IPS DF 6.9 (cell line): Measurements from ENCODE around the gene SERPINA3.

Source experiments
- DNase-seq: peaks from one replicate; pipeline ENCODE4 v3.0.0-alpha.2; 2013; ENCODE audit warnings: low read depth, low spot score
- H3K27ac ChIP-seq: one replicate; pipeline ENCODE4 v1.5.1; 2013; ENCODE audit warnings: low read length, control low read depth
- H3K27me3 ChIP-seq: 2 replicates; pipeline ENCODE4 v1.6.1; 2013; ENCODE audit warnings: mild to moderate bottlenecking, low read length; ENCODE audit not compliant: control insufficient read depth, insufficient read depth
- H3K36me3 ChIP-seq: 2 replicates; pipeline ENCODE4 v1.6.1; 2013; ENCODE audit warnings: low read length; ENCODE audit not compliant: control insufficient read depth, insufficient read depth
- H3K4me1 ChIP-seq: 2 replicates; pipeline ENCODE4 v1.6.1; 2013; ENCODE audit warnings: low read length; ENCODE audit not compliant: control insufficient read depth, insufficient read depth
- H3K4me3 ChIP-seq: 2 replicates; pipeline ENCODE4 v1.5.1; 2013; ENCODE audit warnings: mild to moderate bottlenecking, low read length
- H3K9me3 ChIP-seq: 2 replicates; pipeline ENCODE4 v1.6.1; 2013; ENCODE audit warnings: low read length, inconsistent platforms; ENCODE audit not compliant: control insufficient read depth, insufficient read depth
- WGBS: extraction: QIAGEN DNeasy Blood & Tissue Kit; methylation state at CpG from one replicate; pipeline ENCODE4 v1.1.7; 2013; ENCODE audit warnings: mixed read lengths, missing lambda C conversion rate; ENCODE audit not compliant: insufficient read length, insufficient coverage; 5-methylcytosine and 5-hydroxymethylcytosine counted together

Gene SERPINA3

DNA sequence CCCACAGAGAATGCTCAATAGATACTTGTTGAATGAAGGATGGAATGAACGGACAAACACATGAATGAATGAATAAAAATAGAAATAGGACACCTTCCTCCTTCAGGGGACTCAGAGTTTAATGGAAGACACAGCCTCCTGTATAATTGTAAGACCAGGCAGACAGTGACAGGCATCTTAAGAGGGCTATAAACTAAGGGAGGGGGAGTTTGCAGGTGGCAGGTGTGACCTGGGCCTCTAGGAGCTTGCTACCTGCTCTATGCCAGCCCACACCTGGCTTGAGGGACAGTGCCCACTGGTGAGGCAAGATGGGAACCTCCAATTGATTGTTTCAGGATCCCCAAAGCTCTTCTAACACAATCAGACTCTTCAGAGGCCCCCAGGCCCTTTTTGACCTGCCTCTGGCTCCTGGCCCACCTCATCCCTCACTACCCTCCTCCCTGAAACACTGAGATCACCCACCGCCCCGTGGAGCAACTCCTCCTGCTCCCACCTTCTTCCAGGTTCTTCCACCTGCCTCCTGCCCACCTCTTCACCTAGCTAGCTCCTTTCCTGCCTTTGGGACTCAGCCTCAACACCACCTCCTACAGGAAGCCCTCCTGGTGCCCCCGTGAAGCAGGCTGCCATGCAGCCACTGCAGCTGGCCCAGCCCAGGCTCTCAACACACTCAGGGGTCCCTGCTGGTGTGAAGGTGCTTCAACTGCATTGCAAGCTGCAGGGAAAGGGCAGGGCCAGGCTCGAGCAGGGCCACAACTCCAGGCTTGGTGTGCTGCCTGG lies 9.4 kb downstream of the SERPINA3 start:
- Histone ChIP-seq H3K4me1 (no peaks in the 10 kb centered on the region), H3K27ac (no peak overlapping the region), H3K27me3 (no peaks in the 10 kb centered on the region; the same call in 1 of the 2 replicates), H3K9me3 (no peaks in the 10 kb centered on the region), H3K36me3 (no peaks in the 10 kb centered on the region), H3K4me3 (no peak overlapping the region)
- DNase-seq, result no peak
- no CpG with 5 or more reads among the region's 5 CpGs for WGBS

DNA sequence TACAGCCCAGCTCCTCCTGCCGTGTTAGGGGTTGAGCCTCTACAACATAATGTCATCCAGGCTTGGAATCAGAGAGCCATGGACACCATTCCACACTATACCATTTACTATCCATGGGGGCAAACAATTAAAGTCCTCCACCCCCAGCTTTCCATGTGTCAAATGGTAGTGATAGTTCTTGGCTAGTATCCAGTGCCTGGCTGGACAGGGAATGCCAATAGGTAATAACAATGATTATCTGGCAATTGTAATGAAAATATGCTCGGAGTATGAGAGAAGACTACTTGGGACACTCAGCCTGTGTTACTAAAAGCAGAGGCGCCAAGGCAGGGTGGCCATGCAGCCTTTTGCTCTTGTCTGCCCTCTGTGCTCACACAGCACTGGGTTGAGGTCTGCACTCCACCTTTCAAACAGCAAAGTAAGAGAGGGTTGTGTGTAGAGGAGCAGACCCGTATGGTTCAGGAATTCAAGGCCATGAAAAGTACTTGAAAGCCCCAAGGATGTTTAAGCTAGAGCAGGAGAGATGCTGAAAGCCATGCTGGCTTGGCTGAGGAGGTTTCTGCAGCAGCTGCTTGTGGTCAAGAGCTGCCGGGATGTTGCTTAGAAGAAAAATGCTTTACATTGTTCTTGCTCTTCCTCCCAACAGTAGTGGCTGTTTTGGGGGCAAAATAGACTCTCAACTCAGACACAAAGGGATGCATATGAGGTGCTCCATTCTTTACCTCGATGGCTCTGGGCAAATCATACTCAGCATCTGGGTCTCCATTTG lies 10.6 kb downstream of the SERPINA3 start:
- WGBS, result no CpG with 5 or more reads among the region's 6 CpGs
- H3K4me1 ChIP-seq, result no peaks in the 10 kb centered on the region
- no peaks in the 10 kb centered on the region; the same call in 1 of the 2 replicates for H3K27me3 ChIP-seq
- no peaks in the 10 kb centered on the region for H3K9me3 ChIP-seq
- H3K27ac ChIP-seq, result no peak overlapping the region
- H3K4me3 ChIP-seq, result no peak overlapping the region
- no peaks in the 10 kb centered on the region for H3K36me3 ChIP-seq
- no peak for DNase-seq

GRCh38 chr14:94623422-94623809 lies 11.2 kb downstream of the SERPINA3 start:
- WGBS, result no CpG with 5 or more reads among the region's 4 CpGs
- H3K27me3 ChIP-seq, result no peaks in the 10 kb centered on the region; the same call in 1 of the 2 replicates
- H3K27ac ChIP-seq, result no peak overlapping the region
- no peak for DNase-seq
- H3K9me3 ChIP-seq, result no peaks in the 10 kb centered on the region
- H3K4me3 ChIP-seq, result no peak overlapping the region
- no peaks in the 10 kb centered on the region for H3K36me3 ChIP-seq
- H3K4me1 ChIP-seq, result no peaks in the 10 kb centered on the region

- no peak overlapping the region for H3K27ac ChIP-seq
- H3K4me3 ChIP-seq, result no peak overlapping the region
- DNase-seq, result no peak
- no peaks in the 10 kb centered on the region for H3K4me1 ChIP-seq
- WGBS, result no CpG with 5 or more reads among the region's 7 CpGs
- H3K9me3 ChIP-seq, result no peaks in the 10 kb centered on the region
- no peaks in the 10 kb centered on the region for H3K36me3 ChIP-seq
- no peaks in the 10 kb centered on the region; the same call in 1 of the 2 replicates for H3K27me3 ChIP-seq
These were observed 11.8 kb downstream of the SERPINA3 start for GRCh38 chr14:94623856-94624499.

DNA sequence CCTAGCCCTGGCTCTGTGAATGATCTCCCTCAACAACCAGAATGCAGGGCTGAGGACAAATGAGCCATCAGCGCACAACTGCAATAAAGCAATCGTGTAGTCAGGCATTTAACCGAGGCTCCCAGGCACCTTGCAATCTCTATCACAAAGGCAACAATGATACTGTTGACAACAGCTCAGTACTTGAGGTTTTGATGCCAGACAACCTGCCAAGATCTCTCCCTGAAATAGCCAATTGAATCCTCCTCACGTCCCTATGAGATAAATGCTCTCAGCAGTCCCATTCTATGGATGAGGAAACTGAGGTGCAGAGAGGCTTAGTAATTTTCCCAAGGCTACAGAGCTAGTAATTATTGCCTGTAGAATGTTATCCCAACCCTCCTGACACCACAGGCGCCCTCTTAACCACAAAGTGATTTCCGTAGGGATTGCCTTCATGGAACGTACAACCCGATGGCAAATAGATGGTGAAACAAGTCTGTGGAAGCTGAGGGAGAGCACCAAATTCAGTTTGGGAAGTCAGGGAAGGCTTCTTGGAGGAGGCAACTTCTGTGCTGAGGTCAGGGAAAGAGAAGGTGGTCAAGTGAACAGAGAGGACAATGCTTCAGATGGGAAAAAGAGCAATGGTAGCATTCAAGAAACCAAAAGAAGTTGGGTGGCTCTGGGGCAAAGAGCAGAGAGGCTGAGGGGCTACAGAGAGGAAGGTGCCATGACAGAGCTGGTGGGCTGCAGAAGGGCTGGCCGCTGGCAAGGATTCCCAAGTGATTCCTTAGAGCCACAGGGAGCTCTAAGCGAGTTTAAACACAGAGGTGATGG lies 12.6 kb downstream of the SERPINA3 start:
- no peak overlapping the region for H3K4me3 ChIP-seq

GRCh38 chr14:94625353-94625635 lies 13.1 kb downstream of the SERPINA3 start:
- no peaks in the 10 kb centered on the region for H3K4me1 ChIP-seq
- H3K4me3 ChIP-seq, result no peak overlapping the region
- H3K36me3 ChIP-seq, result no peaks in the 10 kb centered on the region
- no peak for DNase-seq
- no peaks in the 10 kb centered on the region; the same call in 1 of the 2 replicates for H3K27me3 ChIP-seq
- H3K27ac ChIP-seq, result no peak overlapping the region
- WGBS, result no CpG with 5 or more reads among the region's 2 CpGs
- H3K9me3 ChIP-seq, result no peaks in the 10 kb centered on the region

More for the DNA sequence above, 12.6 kb downstream of the SERPINA3 start:
- no peak for DNase-seq
- H3K36me3 ChIP-seq, result no peaks in the 10 kb centered on the region
- H3K4me1 ChIP-seq, result no peaks in the 10 kb centered on the region
- WGBS, result no CpG with 5 or more reads among the region's 10 CpGs
- no peaks in the 10 kb centered on the region for H3K9me3 ChIP-seq
- H3K27me3 ChIP-seq, result no peaks in the 10 kb centered on the region; the same call in 1 of the 2 replicates
- H3K27ac ChIP-seq, result no peak overlapping the region

GRCh38 chr14:94628578-94628977 lies 16.4 kb downstream of the SERPINA3 start:
- no CpG with 5 or more reads among the region's 5 CpGs for WGBS

GRCh38 chr14:94630396-94630795 lies 18.2 kb downstream of the SERPINA3 start:
- no peaks in the 10 kb centered on the region for H3K36me3 ChIP-seq
- no peaks in the 10 kb centered on the region for H3K4me1 ChIP-seq
- DNase-seq, result no peak
- no peaks in the 10 kb centered on the region for H3K27me3 ChIP-seq
- H3K27ac ChIP-seq, result no peak overlapping the region
- WGBS, result no CpG with 5 or more reads among the region's 4 CpGs
- H3K9me3 ChIP-seq, result no peaks in the 10 kb centered on the region
- H3K4me3 ChIP-seq, result no peak overlapping the region

More at GRCh38 chr14:94628578-94628977, 16.4 kb downstream of the SERPINA3 start:
- DNase-seq, result no peak
- no peak overlapping the region for H3K27ac ChIP-seq
- H3K9me3 ChIP-seq, result no peaks in the 10 kb centered on the region
- H3K4me3 ChIP-seq, result no peak overlapping the region
- no peaks in the 10 kb centered on the region for H3K36me3 ChIP-seq
- H3K27me3 ChIP-seq, result no peaks in the 10 kb centered on the region; the same call in 1 of the 2 replicates
- no peaks in the 10 kb centered on the region for H3K4me1 ChIP-seq

- Histone ChIP-seq H3K27ac (no peak overlapping the region), H3K27me3 (no peaks in the 10 kb centered on the region), H3K4me3 (no peak overlapping the region), H3K9me3 (no peaks in the 10 kb centered on the region), H3K36me3 (no peaks in the 10 kb centered on the region), H3K4me1 (no peaks in the 10 kb centered on the region)
- WGBS, result no CpG with 5 or more reads among the region's 1 CpG
- DNase-seq, result no peak
These were observed 18.9 kb downstream of the SERPINA3 start for GRCh38 chr14:94631050-94631449.
